NT2/D1 (cell line): ENCODE data around the gene RAB22A.

ENCODE experiments used
- SUZ12 ChIP-seq: IDR thresholded peaks from 2 replicates; pipeline ENCODE4 v1.6.1; 2011; ENCODE audit not compliant: insufficient read length, insufficient read depth; ENCODE audit errors: extremely low read depth
- YY1 ChIP-seq: IDR thresholded peaks from 2 replicates; pipeline ENCODE4 v1.6.1; 2011; ENCODE audit not compliant: insufficient read length, insufficient read depth
- ZNF274 ChIP-seq: IDR thresholded peaks from 2 replicates; pipeline ENCODE4 v1.6.1; 2011; ENCODE audit warnings: mild to moderate bottlenecking, low read depth, low read length

DNA sequence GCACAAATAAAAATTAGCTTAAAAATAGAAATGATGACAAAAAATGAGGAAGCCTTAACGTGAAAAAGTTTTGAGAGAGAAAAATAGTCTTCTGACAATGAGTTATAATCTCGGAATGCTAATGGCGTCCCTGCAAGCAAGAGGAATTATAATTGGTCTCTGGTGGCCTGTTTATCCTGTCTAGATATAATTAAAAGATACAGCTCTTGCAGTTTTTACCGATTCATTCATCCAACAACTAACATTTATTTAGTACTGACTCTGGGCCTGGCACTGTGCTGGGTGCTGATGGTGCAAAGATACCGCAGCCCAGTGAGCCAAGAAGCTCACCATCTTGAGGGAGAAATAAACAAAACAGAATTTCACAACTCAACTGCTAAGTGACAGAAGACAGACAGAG lies 49.5 kb upstream of the RAB22A start:
- no peak for TF ChIP-seq YY1
- TF ChIP-seq ZNF274, result no peak
- no peak for TF ChIP-seq SUZ12
